ENCODE data around the gene TTC17. TPM values are rescaled to one million over a fixed set of nuclear protein-coding genes. Genes with fewer than 3 reads are reported as not detected.

TTC17 gene
- total and polyA plus RNA-seq, 10 donors: 31.1 to 208 (median 109) TPM

GRCh38 chr11:43515090-43515489 is 156.4 kb downstream of the TTC17 start:
- Histone ChIP-seq H3K27me3 (replicated peaks in 1 of 7) (peaks cover 0 to 35% (median 0%) of the 10 kb centered on the region in 7 donors), H3K4me3 (no peak overlapping the region), H3K4me1 (no peaks in the 10 kb centered on the region), H3K36me3 (no peaks in the 10 kb centered on the region), H3K9me3 (peaks cover 0 to 5% (median 0%) of the 10 kb centered on the region in 8 donors), H3K27ac (no peak overlapping the region)
- no peak for TF ChIP-seq POLR2A (IDR thresholded peaks at IDR 0.05)
- TF ChIP-seq POLR2AphosphoS5 (IDR thresholded peaks at IDR 0.05): no peak
- intact Hi-C loops (cut with DNase I; ENCODE audit: low total_unique reads): no loop called here
- 66 to 86% (median 72%) methylated on average over 5 to 6 of the region's 6 CpGs for WGBS, 5 donors
- DNase-seq: no peak

DNA sequence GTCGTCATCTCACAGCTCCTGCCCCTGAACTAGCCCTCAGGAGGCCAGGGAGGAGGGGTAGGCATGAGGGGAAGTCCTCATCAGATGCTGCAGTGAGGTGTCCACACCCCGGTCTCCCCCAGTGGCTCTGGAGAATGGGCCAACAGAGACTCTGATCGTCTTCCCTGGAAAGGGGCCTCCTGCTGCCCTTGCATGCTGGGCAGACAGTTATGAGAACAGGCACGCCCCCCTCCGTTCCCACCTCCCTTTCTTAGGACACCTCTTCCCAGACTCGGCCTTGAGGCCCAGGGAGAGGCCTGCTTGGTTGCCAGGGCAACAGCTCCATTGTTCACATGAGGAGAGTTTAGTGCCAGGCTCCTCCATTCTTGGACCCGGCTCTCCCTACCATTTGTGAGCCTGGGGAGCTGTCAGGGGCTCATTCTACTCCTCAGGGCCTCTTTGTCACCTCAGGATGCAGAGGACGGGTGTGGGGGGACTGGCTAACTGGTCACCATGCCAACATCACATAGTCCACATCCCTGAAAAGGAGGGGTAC is 157.7 kb downstream of the TTC17 start:
- Histone ChIP-seq H3K4me3 (no peak overlapping the region), H3K9me3 (peaks cover 0 to 17% (median 9%) of the 10 kb centered on the region in 8 donors), H3K27ac (no peak overlapping the region), H3K36me3 (no peaks in the 10 kb centered on the region), H3K4me1 (no peaks in the 10 kb centered on the region), H3K27me3 (replicated peaks in 1 of 7) (peaks cover 0 to 35% (median 0%) of the 10 kb centered on the region in 7 donors)
- no peak for DNase-seq
- no peak for TF ChIP-seq POLR2AphosphoS5 (IDR thresholded peaks at IDR 0.05)
- TF ChIP-seq CTCF (IDR thresholded peaks at IDR 0.05 in 8 of 11, conservative IDR thresholded peaks at IDR 0.05 in 3 of 11): no peak
- TF ChIP-seq POLR2A (IDR thresholded peaks at IDR 0.05): no peak
- WGBS, 5 donors: 36 to 54% (median 52%) methylated on average over 8 of the region's 8 CpGs
- intact Hi-C loops (cut with DNase I; ENCODE audit: low total_unique reads): no loop called here

DNA sequence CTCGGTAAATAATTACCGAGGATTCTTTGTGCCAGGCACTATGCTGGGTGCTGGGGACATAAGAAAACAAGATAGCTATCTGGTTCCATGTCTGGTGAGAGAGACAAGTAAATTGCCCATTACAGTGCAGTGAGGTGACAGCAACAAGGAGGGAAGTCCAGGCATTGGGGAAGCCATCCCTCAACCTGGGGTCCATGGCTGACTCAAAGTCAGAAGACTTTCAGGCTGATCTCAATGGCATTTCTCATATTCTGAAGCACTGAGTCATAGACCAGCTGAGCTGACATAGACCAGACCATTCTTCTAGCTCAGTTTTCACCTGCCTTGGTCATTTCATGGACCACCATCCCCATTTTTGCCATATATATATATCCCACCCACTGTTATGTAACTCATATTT is 158.8 kb downstream of the TTC17 start:
- Histone ChIP-seq H3K27me3 (replicated peaks in 1 of 7) (peaks cover 0 to 35% (median 0%) of the 10 kb centered on the region in 7 donors), H3K4me3 (no peak overlapping the region), H3K36me3 (no peaks in the 10 kb centered on the region), H3K27ac (no peak overlapping the region), H3K9me3 (peaks cover 0 to 29% (median 16%) of the 10 kb centered on the region in 8 donors), H3K4me1 (no peaks in the 10 kb centered on the region)
- WGBS, 5 donors: 95 to 98% (median 96%) methylated on average over 2 of the region's 2 CpGs
- TF ChIP-seq CTCF (IDR thresholded peaks at IDR 0.05 in 8 of 11, conservative IDR thresholded peaks at IDR 0.05 in 3 of 11) (no peak), POLR2A (IDR thresholded peaks at IDR 0.05) (no peak), POLR2AphosphoS5 (IDR thresholded peaks at IDR 0.05) (no peak)
- DNase-seq: no peak
- intact Hi-C loops (cut with DNase I; ENCODE audit: low total_unique reads): no loop called here

GRCh38 chr11:43518408-43519160 is 159.9 kb downstream of the TTC17 start:
- Histone ChIP-seq H3K27me3 (replicated peaks in 1 of 7) (peaks cover 0 to 35% (median 0%) of the 10 kb centered on the region in 7 donors), H3K36me3 (no peaks in the 10 kb centered on the region), H3K27ac (no peak overlapping the region), H3K4me1 (no peaks in the 10 kb centered on the region), H3K4me3 (no peak overlapping the region), H3K9me3 (peaks cover 0 to 27% (median 16%) of the 10 kb centered on the region in 8 donors)
- intact Hi-C loops (cut with DNase I; ENCODE audit: low total_unique reads): no loop called here
- 66 to 79% (median 70%) methylated on average over 8 to 9 of the region's 9 CpGs for WGBS, 5 donors
- DNase-seq: no peak
- TF ChIP-seq POLR2AphosphoS5 (IDR thresholded peaks at IDR 0.05) (no peak), POLR2A (IDR thresholded peaks at IDR 0.05) (no peak), CTCF (IDR thresholded peaks at IDR 0.05 in 8 of 11, conservative IDR thresholded peaks at IDR 0.05 in 3 of 11) (no peak)

Data from spleen (tissue), 11 donors.